Measurements from ENCODE around the gene CSRP3. TPM values are rescaled to one million over a fixed set of nuclear protein-coding genes. Genes with fewer than 3 reads are reported as not detected.

Gene CSRP3
- total RNA-seq, 1 experiment from 2014 or later = not detected

GRCh38 chr11:19245351-19245750 is 43.6 kb upstream of the CSRP3 start:
- peaks cover 36% of the 10 kb centered on the region for H3K36me3 Mint-ChIP-seq (ENCODE audit: insufficient read depth, unreplicated experiment)

DNA sequence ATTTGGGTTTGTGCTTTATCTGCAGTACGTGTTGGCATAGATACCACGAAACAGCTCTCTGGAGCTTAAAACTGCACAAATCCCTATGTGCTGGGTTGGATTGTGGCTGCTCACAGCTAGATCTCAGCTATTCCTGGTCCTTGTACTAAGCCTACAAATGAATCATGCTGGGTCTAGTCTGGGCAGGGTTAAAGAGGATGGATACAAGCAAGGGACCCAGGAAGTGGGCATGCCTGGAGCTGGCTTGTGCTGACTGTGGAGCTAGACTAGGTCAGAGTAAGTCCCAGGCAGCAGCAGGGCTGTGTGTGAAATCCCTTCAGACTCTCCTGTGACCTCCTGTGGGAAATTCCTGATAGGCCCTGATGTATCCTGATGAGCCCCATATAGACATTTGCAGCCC is 42.8 kb upstream of the CSRP3 start:
- CTCF ChIA-PET = interaction anchor here (0.7 to 1.4 kb wide), 2 partner anchors 168 to 174 kb away, joined by 3 read pairs; no protein-coding TSS in a partner anchor
- intact Hi-C loops (cut with micrococcal nuclease; ENCODE audit: unreplicated experiment) = loop anchor here (1.0 to 5.0 kb wide), 3 partner anchors 67 to 172 kb away; partner anchors contain the start of gene ZDHHC13

More at GRCh38 chr11:19245351-19245750, 43.6 kb upstream of the CSRP3 start:
- POLR2A ChIA-PET = no interaction called here
- H3K9me3 ChIP-seq = 0 out of 2 replicates have a peak, but pooled peaks cover 5% of the 10 kb centered on the region
- H3K4me3 ChIP-seq (ENCODE audit: low read depth, low read length) = no peak overlapping the region
- TF ChIP-seq CTCF (IDR thresholded peaks at IDR 0.05; ENCODE audit: insufficient read depth in 1 of 2, low read depth in 1 of 2, low read length in 1 of 2, severe bottlenecking in 1 of 2, unreplicated experiment in 1 of 2) = no peak
- peak overlapping the region; percentile 64 for H3K27ac Mint-ChIP-seq (ENCODE audit: unreplicated experiment)
- no peaks in the 10 kb centered on the region for H3K27me3 ChIP-seq (replicated peaks; ENCODE audit: control insufficient read depth, insufficient read depth, low read length)
- no peaks in the 10 kb centered on the region for H3K27me3 Mint-ChIP-seq (ENCODE audit: insufficient read depth, unreplicated experiment)
- peak; percentile 32 to 62 for DNase-seq
- no TSS peak for BruUV-seq (replicated peaks)
- peaks cover 38% of the 10 kb centered on the region for H3K4me1 ChIP-seq
- H3K4me3 Mint-ChIP-seq (ENCODE audit: unreplicated experiment) = no peak overlapping the region
- H3K9me3 Mint-ChIP-seq (ENCODE audit: unreplicated experiment) = peaks cover 13% of the 10 kb centered on the region
- H3K4me1 Mint-ChIP-seq (ENCODE audit: low read depth, unreplicated experiment) = peaks cover 22% of the 10 kb centered on the region
- intact Hi-C loops (cut with micrococcal nuclease; ENCODE audit: unreplicated experiment) = no loop called here
- H3K36me3 ChIP-seq (ENCODE audit: control insufficient read depth, insufficient read depth, low read length) = no peaks in the 10 kb centered on the region
- CTCF ChIA-PET = interaction anchor here (0.7 kb wide), 1 partner anchor 169 kb away, joined by 3 read pairs; no protein-coding TSS in a partner anchor

DNA sequence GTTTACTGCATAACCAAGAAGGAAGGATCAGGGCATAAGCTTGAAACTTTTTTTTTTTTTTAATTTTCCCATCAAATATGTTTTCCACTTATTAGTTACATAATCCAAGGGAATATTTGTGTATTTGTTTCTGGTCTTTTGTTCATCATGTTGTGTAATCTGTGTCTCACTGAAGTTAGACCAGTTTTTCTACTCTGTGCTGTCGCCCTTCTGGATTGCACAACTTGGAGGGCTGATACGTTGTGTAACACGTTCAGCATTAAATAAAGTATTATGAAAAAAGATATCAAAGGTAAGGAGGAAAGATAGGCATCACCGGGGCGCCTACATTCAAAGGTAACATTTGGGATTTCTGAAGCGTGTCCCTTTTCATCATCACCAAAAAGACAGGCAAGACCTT is 42.3 kb upstream of the CSRP3 start:
- H3K36me3 ChIP-seq (ENCODE audit: control insufficient read depth, insufficient read depth, low read length) = no peaks in the 10 kb centered on the region
- peaks cover 13% of the 10 kb centered on the region for H3K9me3 Mint-ChIP-seq (ENCODE audit: unreplicated experiment)
- no TSS peak for BruUV-seq (replicated peaks)
- H3K9me3 ChIP-seq = no peaks in the 10 kb centered on the region
- H3K27ac Mint-ChIP-seq (ENCODE audit: unreplicated experiment) = peak overlapping the region; percentile 64
- peaks cover 22% of the 10 kb centered on the region for H3K4me1 Mint-ChIP-seq (ENCODE audit: low read depth, unreplicated experiment)
- ChIA-PET POLR2A (interaction anchor here (0.5 kb wide), 1 partner anchor 312 kb away, joined by 4 read pairs; no protein-coding TSS in a partner anchor), CTCF (interaction anchor here (1.4 kb wide), 1 partner anchor 173 kb away, joined by 3 read pairs; no protein-coding TSS in a partner anchor)
- H3K4me1 ChIP-seq = peaks cover 42% of the 10 kb centered on the region
- H3K36me3 Mint-ChIP-seq (ENCODE audit: insufficient read depth, unreplicated experiment) = peaks cover 35% of the 10 kb centered on the region
- TF ChIP-seq CTCF (IDR thresholded peaks at IDR 0.05; ENCODE audit: insufficient read depth in 1 of 2, low read depth in 1 of 2, low read length in 1 of 2, severe bottlenecking in 1 of 2, unreplicated experiment in 1 of 2) = no peak
- H3K4me3 ChIP-seq (ENCODE audit: low read depth, low read length) = no peak overlapping the region
- intact Hi-C loops (cut with micrococcal nuclease; ENCODE audit: unreplicated experiment) = loop anchor here (1.0 to 5.0 kb wide), 3 partner anchors 67 to 172 kb away; partner anchors contain the start of gene ZDHHC13
- peak overlapping the region; percentile 35 for H3K4me3 Mint-ChIP-seq (ENCODE audit: unreplicated experiment)
- DNase-seq = peak; percentile 68 to 75
- no peaks in the 10 kb centered on the region for H3K27me3 Mint-ChIP-seq (ENCODE audit: insufficient read depth, unreplicated experiment)
- H3K27me3 ChIP-seq (replicated peaks; ENCODE audit: control insufficient read depth, insufficient read depth, low read length) = no peaks in the 10 kb centered on the region

More for the DNA sequence above, 42.8 kb upstream of the CSRP3 start:
- H3K36me3 ChIP-seq (ENCODE audit: control insufficient read depth, insufficient read depth, low read length) = no peaks in the 10 kb centered on the region
- no TSS peak for BruUV-seq (replicated peaks)
- H3K4me1 ChIP-seq = peaks cover 38% of the 10 kb centered on the region
- POLR2A ChIA-PET = interaction anchor here (0.5 to 0.6 kb wide), 2 partner anchors 91 to 311 kb away, joined by 4 to 5 read pairs; no protein-coding TSS in a partner anchor
- Mint-ChIP-seq H3K27me3 (ENCODE audit: insufficient read depth, unreplicated experiment) (no peaks in the 10 kb centered on the region), H3K27ac (ENCODE audit: unreplicated experiment) (peak overlapping the region; percentile 64), H3K4me3 (ENCODE audit: unreplicated experiment) (peak overlapping the region; percentile 35), H3K36me3 (ENCODE audit: insufficient read depth, unreplicated experiment) (peaks cover 35% of the 10 kb centered on the region), H3K4me1 (ENCODE audit: low read depth, unreplicated experiment) (peaks cover 22% of the 10 kb centered on the region), H3K9me3 (ENCODE audit: unreplicated experiment) (peaks cover 13% of the 10 kb centered on the region)
- H3K4me3 ChIP-seq (ENCODE audit: low read depth, low read length) = no peak overlapping the region
- peak in 1 of 2 experiments; percentile 24 for DNase-seq
- no peaks in the 10 kb centered on the region for H3K9me3 ChIP-seq
- H3K27me3 ChIP-seq (replicated peaks; ENCODE audit: control insufficient read depth, insufficient read depth, low read length) = no peaks in the 10 kb centered on the region
- TF ChIP-seq CTCF (IDR thresholded peaks at IDR 0.05; ENCODE audit: insufficient read depth in 1 of 2, low read depth in 1 of 2, low read length in 1 of 2, severe bottlenecking in 1 of 2, unreplicated experiment in 1 of 2) = no peak

Measured in Caco-2 (cell line).